Transverse colon (tissue), 3 donors: ENCODE measurements around the gene CORO2B.

Experiments
- POLR2A ChIP-seq: fragments of 450-650 bp; IDR thresholded peaks from one replicate; pipeline ENCODE4 v1.6.1; 2016; ENCODE audit warnings: antibody characterized with exemption, mild to moderate bottlenecking, moderate library complexity
- TF ChIP-seq, protein P1 (sequence below), 5 experiments: fragments of 200-600 bp in 3 of 5; fragments of 450-650 bp in 2 of 5; sonication (generic) in 3 of 5; IDR thresholded peaks; 1 replicate in 2 of 5; 2 replicates in 3 of 5; pipeline ENCODE4 v1.5.1; 2016 to 2017; ENCODE audit warnings: antibody characterized with exemption in 5 of 5, inconsistent platforms in 3 of 5, mild to moderate bottlenecking in 2 of 5, moderate library complexity in 1 of 5

DNA sequence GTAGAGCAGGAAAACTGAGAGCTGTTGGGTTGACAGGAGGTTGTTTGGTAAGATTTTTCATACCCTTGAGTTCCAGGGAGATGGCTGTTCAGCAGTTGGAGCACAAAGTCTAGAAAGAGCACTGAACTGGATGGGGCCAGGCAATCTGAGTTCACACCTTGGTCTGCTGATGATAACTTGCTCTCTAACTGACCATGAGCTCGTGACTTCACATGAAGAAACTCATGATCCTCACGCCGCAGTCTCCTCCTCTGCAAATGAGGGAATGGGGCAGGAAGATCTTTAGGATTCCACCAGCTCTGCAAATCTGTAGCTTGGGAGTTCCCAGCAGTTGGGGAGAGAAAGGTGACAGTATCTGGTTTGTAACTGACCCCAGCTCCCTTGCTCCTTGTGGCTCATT lies 33.7 kb downstream of the CORO2B start:
- no peak for TF ChIP-seq POLR2A
- TF ChIP-seq, protein P1, sequence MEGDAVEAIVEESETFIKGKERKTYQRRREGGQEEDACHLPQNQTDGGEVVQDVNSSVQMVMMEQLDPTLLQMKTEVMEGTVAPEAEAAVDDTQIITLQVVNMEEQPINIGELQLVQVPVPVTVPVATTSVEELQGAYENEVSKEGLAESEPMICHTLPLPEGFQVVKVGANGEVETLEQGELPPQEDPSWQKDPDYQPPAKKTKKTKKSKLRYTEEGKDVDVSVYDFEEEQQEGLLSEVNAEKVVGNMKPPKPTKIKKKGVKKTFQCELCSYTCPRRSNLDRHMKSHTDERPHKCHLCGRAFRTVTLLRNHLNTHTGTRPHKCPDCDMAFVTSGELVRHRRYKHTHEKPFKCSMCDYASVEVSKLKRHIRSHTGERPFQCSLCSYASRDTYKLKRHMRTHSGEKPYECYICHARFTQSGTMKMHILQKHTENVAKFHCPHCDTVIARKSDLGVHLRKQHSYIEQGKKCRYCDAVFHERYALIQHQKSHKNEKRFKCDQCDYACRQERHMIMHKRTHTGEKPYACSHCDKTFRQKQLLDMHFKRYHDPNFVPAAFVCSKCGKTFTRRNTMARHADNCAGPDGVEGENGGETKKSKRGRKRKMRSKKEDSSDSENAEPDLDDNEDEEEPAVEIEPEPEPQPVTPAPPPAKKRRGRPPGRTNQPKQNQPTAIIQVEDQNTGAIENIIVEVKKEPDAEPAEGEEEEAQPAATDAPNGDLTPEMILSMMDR (IDR thresholded peaks at IDR 0.05) = no peak
